ENCODE results near the gene OGA.
"Not testable (repeated sequence)": the region's sequence is repeated elsewhere in the genome, so short reads cannot be mapped to it uniquely, and the experiment has no call there.

The OGA gene

GRCh38 chr10:101793526-101793925 is 24.7 kb downstream of the OGA start:
- no peak for DNase-seq

GRCh38 chr10:101789686-101790085 is 28.6 kb downstream of the OGA start:
- no peak for DNase-seq

GRCh38 chr10:101789231-101789630 is 29.0 kb downstream of the OGA start:
- not testable (repeated sequence) for DNase-seq

DNA sequence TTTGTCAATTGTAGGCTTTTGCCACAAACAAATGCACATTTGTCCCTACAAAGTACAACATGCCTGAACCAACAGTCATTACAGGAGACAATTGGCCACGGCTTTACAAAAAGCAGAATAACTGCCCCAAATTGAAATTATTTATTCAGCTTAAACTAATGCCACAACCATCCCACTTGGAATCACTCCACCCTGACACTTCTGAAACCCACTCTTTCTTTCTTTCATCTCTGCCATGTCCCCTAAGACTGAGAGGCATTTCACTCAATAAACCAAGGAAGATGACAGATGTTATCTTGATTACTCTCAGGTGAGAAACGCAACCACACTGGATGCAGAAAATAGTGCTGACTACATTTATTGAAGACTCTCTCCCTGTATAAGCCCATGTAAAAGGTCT is 32.4 kb downstream of the OGA start:
- no peak for DNase-seq

DNA sequence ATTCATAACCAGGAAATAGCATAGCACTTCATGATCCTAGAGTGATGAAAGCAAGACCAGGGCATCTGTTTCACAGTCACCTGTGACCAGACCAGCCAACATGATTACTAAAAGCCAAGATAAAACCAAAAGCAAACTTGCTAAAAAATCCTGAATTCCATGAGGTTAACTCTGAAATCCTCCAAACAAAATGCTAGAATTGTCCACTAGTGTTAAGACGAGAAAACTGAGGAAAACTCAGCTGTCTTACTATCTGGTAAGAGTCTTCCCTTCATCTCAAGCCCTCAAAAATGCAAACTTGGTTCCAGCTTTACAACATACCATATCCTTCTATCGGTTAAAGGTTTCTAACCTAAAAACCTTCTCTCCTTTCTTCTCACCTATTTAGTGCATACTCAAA is 33.7 kb downstream of the OGA start:
- no peak for DNase-seq

DNA sequence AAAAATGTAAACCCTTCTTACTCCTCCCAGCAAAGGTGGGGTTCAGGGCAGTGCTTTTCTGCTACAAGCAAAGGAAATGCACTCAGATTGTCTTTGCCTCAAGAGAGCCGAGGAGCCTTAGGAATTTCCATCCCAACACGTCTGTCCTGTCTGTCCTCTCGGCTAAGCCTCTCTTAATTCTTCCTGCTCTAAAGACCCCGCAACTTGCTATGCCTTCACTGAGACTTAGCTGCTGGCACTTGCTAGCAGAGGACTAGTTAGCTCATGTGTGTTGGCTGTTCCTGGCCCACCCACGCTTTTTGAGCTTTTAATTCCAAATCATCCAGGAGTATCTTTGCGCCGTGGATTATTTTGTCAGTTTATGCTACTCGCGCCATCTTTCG is 34.5 kb downstream of the OGA start:
- no peak for DNase-seq

- DNase-seq, result peak; percentile 94
These were observed 35.2 kb downstream of the OGA start, which contains the start of gene NPM3 for GRCh38 chr10:101782811-101783735. Gene NPM3, minus strand, starts transcription at chr10:101783446. Its CDS starts 56 bp downstream, at chr10:101783390.

GRCh38 chr10:101781984-101782810 is 36.0 kb downstream of the OGA start:
- DNase-seq, result peak; percentile 61

DNA sequence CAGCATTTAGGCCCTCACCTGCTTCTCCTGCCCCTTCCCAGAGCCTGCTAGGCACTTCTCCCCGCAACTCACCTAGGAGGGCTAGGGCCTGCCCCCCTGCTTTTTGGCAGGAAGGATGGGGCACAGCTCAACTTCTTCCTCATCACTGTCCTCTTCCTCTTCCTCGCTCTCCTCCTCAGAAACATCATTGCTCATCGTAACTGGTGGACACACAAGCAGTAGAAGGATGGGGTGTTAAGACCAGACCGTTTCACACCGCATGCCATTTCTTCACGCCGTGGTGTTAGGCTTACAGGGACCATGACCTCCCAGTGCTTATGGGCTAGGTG is 36.6 kb downstream of the OGA start:
- DNase-seq, result no peak

GRCh38 chr10:101780818-101781654 is 37.2 kb downstream of the OGA start:
- DNase-seq, result peak; percentile 90

DNA sequence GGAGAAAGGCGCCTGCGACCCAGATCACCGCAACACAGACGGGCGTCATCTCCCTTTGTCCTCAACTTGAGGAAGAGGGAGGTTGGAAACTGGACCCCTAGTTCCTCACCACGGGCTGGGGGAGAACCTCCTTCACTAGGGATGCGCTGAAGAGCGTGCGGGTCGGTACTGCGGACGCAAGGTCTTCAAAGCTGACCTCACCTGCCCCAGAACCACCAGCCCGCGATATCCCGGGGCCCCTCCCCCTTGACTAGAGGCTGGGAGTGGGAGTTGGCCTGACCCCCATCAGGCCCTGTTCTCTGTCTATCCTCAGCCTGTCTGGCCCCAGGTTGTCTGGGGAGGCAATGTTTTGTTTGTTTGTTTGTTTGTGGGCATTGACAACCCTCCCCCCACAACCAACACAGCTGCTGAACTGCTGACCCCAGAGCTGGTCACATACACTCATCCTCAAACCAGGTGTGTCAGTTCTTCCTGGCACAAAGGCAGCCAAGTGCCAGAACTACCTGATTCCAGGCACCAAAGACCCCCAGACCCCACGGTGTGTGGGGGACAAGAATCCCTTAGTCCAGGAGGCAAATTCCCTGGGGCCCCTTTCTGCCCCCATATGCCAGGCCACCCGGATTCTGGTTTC is 37.9 kb downstream of the OGA start:
- no peak for DNase-seq

DNA sequence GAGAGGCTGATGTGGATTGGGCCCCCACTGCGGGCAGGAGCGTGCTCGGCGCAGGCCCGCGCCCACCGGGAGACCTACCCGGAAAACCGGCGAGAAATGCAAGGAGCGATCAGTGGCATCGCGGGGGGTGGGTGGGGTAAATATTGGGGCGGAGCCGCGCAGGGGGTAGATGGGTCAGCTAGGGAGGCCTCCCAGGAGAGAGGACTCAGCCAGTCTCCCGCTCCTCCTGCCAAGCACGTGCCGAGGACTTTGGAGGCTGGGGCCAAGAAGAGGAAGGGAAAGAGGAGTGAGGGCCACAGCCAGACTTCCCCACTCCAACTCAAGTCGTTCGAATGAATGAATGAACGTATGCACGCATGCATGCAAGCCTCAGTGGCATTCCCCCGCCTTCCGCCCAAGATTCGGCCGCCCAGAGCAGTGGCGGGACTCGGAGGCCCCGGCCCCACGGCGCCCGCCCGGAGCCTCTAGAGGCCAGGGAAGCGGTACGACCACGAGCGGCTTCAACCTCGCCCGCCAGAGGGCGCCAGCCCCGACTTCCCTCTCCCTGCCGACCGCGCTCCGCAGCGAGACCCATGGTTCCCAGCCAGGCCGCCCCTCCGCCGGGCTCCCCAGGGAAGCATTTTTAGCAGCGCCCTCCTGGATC is 38.6 kb downstream of the OGA start:
- peak; percentile 94 for DNase-seq

GRCh38 chr10:101778781-101779543 is 39.3 kb downstream of the OGA start:
- DNase-seq, result peak; percentile 71

- no peak for DNase-seq
These were observed 40.0 kb downstream of the OGA start for GRCh38 chr10:101778151-101778780.

- no peak for DNase-seq
These were observed 40.6 kb downstream of the OGA start for GRCh38 chr10:101777619-101778145.

DNA sequence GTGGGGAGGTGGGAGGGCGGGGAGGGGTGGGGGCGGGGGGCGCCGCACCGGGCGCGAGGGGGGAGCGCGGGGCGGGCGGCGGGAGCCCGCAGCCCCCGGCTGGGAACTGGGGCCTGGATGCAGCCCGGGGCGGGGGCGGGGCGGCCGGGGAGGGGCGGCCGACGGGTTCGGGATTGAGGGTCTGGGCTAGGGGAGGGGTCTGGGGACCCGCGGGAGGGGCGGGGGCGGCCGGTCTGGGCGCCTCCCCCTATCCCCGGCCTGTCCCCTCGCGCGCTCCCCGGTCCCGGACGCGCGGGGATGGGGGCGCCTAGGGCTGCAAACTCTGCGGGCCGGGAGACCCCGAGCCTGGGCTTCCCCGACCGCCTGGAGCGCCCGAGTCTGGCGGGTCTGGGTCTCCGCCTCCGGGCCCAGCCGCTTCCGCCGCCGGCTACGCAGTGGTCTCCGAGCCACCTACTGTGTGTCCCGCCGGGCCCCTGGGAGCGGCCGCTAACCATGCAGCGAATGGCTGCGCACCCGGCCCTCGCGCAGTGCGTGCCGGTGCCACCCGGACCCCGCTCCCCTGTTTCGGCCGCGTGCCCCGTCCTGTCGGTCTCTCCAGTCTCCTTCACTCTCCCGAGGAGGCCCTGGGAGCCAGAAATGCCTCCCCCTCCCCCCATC is 42.0 kb downstream of the OGA start:
- DNase-seq, result no peak

DNA sequence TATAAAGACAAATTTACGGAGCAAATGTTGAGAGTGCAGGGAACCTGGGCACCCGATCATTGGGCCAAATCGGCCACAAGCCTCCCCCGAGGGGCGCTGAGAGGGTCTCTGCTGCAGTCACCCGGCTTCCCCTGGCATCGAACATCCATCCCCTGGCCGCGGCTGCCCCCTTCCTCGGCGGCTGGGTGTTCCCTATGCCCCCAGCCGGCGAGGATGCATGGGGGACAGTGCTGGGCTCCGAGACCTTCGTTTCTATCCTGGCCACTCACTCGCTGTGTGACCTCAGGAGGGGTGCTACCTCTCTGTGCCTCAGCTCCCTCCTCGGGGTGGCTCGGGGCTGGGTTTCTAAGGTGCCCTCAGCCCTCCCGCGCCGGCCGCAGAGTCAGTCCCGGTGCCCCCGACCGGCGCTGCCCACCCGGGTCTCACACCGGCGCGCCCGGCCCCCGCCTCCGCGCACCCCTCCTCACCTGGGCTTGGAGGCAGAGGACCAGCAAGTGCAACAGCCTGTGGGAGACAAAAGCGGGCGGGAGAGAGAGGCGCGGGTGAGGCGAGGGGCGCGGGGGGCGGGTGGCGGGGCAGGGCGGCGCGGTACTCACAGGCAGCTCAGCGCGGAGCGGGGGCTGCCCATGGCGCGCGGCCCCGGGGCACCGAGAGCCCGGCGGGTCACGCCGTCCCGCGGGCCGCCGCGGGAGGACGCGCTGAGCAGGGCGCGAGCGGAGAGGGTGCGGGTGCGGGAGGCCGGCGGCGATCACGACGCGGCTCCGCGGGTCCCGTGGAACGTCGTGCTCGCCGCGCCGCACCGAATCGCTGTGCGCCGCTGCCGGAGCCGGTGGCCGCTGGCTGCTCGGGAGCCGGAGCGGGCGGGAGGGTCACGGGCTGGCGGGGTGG is 42.7 kb downstream of the OGA start, which contains the start of gene FGF8:
TSS of gene FGF8 (minus strand) at position 842 of the 888 bp plus-strand sequence. CDS start at position 628, 214 bp downstream.
- no peak for DNase-seq

DNA sequence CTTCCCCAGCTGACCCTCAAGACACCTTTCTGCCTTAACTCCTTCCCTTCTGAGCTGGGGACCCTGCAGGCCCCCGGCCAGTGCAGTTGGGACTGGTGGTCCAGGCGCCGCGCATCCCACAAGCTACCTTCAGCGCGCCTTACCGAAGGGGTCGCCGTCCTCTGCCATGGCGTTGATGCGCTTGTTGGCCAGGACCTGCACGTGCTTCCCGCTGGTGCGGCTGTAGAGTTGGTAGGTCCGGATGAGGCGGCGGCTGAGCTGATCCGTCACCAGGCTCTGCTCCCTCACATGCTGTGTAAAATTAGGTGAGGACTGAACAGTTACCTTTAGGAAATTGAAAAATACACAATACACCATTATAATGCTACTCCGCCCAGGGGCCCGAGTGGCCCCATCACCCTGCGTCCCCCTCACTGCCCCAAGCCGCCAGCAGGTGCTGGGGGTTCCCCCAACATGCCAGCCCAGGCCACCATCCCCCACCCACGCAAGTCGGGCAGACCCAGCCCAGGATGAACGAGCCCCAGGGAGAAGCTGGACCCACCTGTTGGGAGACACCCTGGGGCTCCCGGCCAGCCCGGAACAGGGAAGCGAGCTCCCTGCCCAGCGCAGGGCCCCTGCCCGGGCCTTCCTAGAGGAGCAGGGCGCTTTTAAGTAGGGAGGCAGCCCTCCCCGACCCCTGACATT is 43.5 kb downstream of the OGA start:
- no peak for DNase-seq
